Immature natural killer cell (primary cell): ENCODE results near the gene WDR38. TPM values are rescaled to one million over a fixed set of nuclear protein-coding genes. Genes with fewer than 3 reads are reported as not detected.

Experiments used
- DNase-seq, 3 donors: peaks; one replicate each; pipeline ENCODE4 v3.0.0; 2022; ENCODE audit warnings: mixed read lengths in 1 of 3
- H3K27ac Mint-ChIP-seq, 6 donors: one replicate each; pipeline ENCODE4 v1.8.0; 2020; ENCODE audit warnings: mixed read lengths in 6 of 6, mild to moderate bottlenecking in 5 of 6, inconsistent platforms in 4 of 6, moderate library complexity in 3 of 6
- H3K27me3 Mint-ChIP-seq, 3 donors: one replicate each; pipeline ENCODE4 v1.8.0; 2020 to 2021; ENCODE audit warnings: low read depth in 3 of 3, mild to moderate bottlenecking in 3 of 3, mixed read lengths in 3 of 3, moderate library complexity in 3 of 3, inconsistent platforms in 1 of 3
- H3K36me3 Mint-ChIP-seq, 3 donors: one replicate each; pipeline ENCODE4 v1.8.0; 2020; ENCODE audit warnings: mixed read lengths in 3 of 3, inconsistent platforms in 2 of 3, mild to moderate bottlenecking in 2 of 3
- H3K4me1 Mint-ChIP-seq, 2 donors: one replicate each; pipeline ENCODE4 v1.8.0; 2020; ENCODE audit warnings: inconsistent platforms in 2 of 2, mild to moderate bottlenecking in 2 of 2, mixed read lengths in 2 of 2, moderate library complexity in 1 of 2
- H3K4me3 Mint-ChIP-seq, 5 donors: one replicate each; pipeline ENCODE4 v1.8.0; 2020; ENCODE audit warnings: mild to moderate bottlenecking in 5 of 5, mixed read lengths in 5 of 5, inconsistent platforms in 3 of 5, moderate library complexity in 3 of 5
- H3K9me3 Mint-ChIP-seq, 6 donors: one replicate each; pipeline ENCODE4 v1.8.0; 2020; ENCODE audit warnings: mild to moderate bottlenecking in 6 of 6, mixed read lengths in 6 of 6, inconsistent platforms in 4 of 6, moderate library complexity in 3 of 6
- polyA plus RNA-seq, 3 donors: library from polyadenylated mRNA; unstranded; fragments of 300-500 nt; fragmentation: Illumina TruSeq; gene quantifications; one replicate each; pipeline ENCODE4 v1.2.3, GENCODE V29; 2021

The WDR38 gene
- polyA plus RNA-seq, 3 donors from 2014 or later, result not detected

- peaks cover 36 to 39% of the 10 kb centered on the region in 2 donors for H3K4me1 Mint-ChIP-seq
- no peak for DNase-seq
- peaks cover 5 to 19% (median 12%) of the 10 kb centered on the region in 3 donors for H3K36me3 Mint-ChIP-seq
- peaks cover 2 to 6% (median 4%) of the 10 kb centered on the region in 3 donors for H3K27me3 Mint-ChIP-seq
- peak overlapping the region in 2 of 6 donors; percentile 34 to 61 for H3K27ac Mint-ChIP-seq
- no peak overlapping the region for H3K4me3 Mint-ChIP-seq
- H3K9me3 Mint-ChIP-seq, result no peaks in the 10 kb centered on the region
Observed at GRCh38 chr9:124858330-124859046, 5.2 kb downstream of the WDR38 start.

GRCh38 chr9:124859803-124860581, 6.7 kb downstream of the WDR38 start:
- Mint-ChIP-seq H3K9me3 (no peaks in the 10 kb centered on the region), H3K4me1 (peaks cover 37 to 42% of the 10 kb centered on the region in 2 donors), H3K27me3 (peaks cover 2 to 4% (median 4%) of the 10 kb centered on the region in 3 donors), H3K36me3 (peaks cover 5 to 19% (median 12%) of the 10 kb centered on the region in 3 donors), H3K27ac (peak overlapping the region; percentile 89 to 96 (median 92)), H3K4me3 (peak overlapping the region; percentile 94 to 97 (median 95))
- DNase-seq, result no peak

- H3K4me1 Mint-ChIP-seq, result peaks cover 37 to 42% of the 10 kb centered on the region in 2 donors
- H3K27ac Mint-ChIP-seq, result peak overlapping the region; percentile 89 to 96 (median 92)
- peaks cover 5 to 19% (median 12%) of the 10 kb centered on the region in 3 donors for H3K36me3 Mint-ChIP-seq
- H3K9me3 Mint-ChIP-seq, result no peaks in the 10 kb centered on the region
- peaks cover 2 to 4% (median 4%) of the 10 kb centered on the region in 3 donors for H3K27me3 Mint-ChIP-seq
- H3K4me3 Mint-ChIP-seq, result peak overlapping the region; percentile 94 to 97 (median 95)
- DNase-seq, result no peak
Observed at GRCh38 chr9:124860582-124861341, 7.5 kb downstream of the WDR38 start.

DNA sequence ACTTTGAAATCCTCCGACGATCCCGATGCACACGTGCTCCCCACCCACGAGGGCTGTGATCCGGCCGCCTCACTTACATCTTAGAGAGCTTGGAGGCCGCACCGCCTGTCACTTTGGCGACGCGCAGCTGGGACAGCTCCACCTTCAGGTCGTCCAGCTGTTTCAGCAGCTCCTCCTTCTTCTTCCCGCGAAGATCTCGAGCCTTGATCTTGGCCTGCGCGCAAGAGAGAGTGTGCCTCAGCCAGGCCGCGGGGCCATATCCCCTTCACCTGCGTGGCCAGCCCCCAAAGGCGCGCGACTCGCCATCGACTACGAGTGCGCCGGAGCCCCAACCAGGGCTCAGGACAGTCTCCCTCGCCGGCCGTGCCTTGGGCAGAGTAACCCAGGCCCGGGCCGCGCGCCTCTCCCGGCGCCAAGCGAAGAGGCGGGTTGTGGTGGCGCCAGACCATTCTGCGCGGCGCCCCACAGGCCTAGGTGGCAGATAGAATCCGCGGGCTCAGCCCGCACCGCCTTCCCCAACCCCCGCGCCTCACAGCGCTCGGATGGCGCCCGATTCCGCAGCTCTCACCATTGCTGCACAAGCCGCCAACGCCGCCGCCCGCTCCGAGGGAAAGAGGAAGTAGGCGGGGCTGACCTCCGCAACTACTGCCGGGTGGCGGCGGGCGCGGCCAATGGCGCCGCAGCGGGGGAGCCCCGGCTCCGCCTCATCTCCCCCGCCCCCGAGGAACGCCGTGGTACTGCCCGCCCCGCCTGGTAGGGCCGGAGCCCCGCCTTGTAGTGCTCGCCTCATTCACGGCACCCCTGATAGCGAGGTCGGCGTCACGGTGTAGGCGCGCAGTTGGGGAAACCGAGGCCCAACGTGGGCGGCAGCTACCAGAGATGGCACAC, 8.3 kb downstream of the WDR38 start, which contains the start of the genes ARPC5L and RPL35:
ARPC5L (plus strand) TSS at position 789 of the 888 bp plus-strand sequence. CDS start 7,161 bp downstream, outside the sequence.
RPL35 (minus strand) TSS at position 616 of the 888 bp plus-strand sequence; CDS start at position 571, 45 bp downstream.
- peak within 1 kb of the TSS; percentile 94 to 97 (median 95) for H3K4me3 Mint-ChIP-seq
- peaks cover 37 to 42% of the 10 kb centered on the region in 2 donors for H3K4me1 Mint-ChIP-seq
- H3K27me3 Mint-ChIP-seq, result peaks cover 2 to 4% (median 4%) of the 10 kb centered on the region in 3 donors
- H3K9me3 Mint-ChIP-seq, result no peaks in the 10 kb centered on the region
- peak within 1 kb of the TSS; percentile 92 to 98 (median 96) for H3K27ac Mint-ChIP-seq
- DNase-seq, result peak; percentile 94 to 95 (median 95)
- peaks cover 5 to 19% (median 12%) of the 10 kb centered on the region in 3 donors for H3K36me3 Mint-ChIP-seq

DNA sequence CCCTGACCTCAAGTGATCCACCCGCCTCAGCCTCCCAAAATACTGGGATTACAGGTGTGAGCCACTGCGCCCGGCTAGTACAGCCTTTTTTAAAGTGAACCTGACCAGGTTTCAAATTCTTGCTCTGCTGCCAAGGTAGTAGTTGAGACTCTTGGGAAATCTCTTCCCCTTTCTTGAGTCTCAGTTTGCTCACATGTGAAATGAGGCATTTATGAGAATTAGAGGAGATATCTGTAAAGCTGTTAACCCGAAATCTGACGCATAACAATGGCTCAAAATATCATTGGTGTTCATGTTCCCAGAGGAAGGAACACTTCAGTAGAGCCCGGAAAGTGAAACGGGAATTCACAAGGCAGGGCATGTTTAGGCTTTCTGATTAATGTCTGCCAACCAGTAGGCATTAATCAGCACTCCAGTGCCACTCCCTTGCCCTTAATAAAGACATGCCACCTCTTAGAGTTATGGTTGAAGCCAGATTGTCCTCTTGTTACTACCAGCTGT, 10.2 kb downstream of the WDR38 start:
- Mint-ChIP-seq H3K4me3 (peak overlapping the region; percentile 48 to 73 (median 55)), H3K9me3 (no peaks in the 10 kb centered on the region), H3K4me1 (peaks cover 49 to 61% of the 10 kb centered on the region in 2 donors), H3K36me3 (peaks cover 5 to 15% (median 12%) of the 10 kb centered on the region in 3 donors), H3K27ac (peak overlapping the region in 5 of 6 donors; percentile 41 to 80 (median 46)), H3K27me3 (peaks cover 6 to 8% (median 7%) of the 10 kb centered on the region in 3 donors)
- no peak for DNase-seq

- H3K4me1 Mint-ChIP-seq, result peaks cover 54 to 63% of the 10 kb centered on the region in 2 donors
- H3K36me3 Mint-ChIP-seq, result peaks cover 0 to 9% (median 3%) of the 10 kb centered on the region in 3 donors
- peak overlapping the region; percentile 92 to 96 (median 94) for H3K4me3 Mint-ChIP-seq
- peaks cover 21 to 43% (median 28%) of the 10 kb centered on the region in 3 donors for H3K27me3 Mint-ChIP-seq
- peak; percentile 92 to 93 (median 93) for DNase-seq
- no peaks in the 10 kb centered on the region for H3K9me3 Mint-ChIP-seq
- H3K27ac Mint-ChIP-seq, result peak overlapping the region; percentile 97 to 98 (median 98)
Observed at GRCh38 chr9:124868511-124869465, 15.5 kb downstream of the WDR38 start.

DNA sequence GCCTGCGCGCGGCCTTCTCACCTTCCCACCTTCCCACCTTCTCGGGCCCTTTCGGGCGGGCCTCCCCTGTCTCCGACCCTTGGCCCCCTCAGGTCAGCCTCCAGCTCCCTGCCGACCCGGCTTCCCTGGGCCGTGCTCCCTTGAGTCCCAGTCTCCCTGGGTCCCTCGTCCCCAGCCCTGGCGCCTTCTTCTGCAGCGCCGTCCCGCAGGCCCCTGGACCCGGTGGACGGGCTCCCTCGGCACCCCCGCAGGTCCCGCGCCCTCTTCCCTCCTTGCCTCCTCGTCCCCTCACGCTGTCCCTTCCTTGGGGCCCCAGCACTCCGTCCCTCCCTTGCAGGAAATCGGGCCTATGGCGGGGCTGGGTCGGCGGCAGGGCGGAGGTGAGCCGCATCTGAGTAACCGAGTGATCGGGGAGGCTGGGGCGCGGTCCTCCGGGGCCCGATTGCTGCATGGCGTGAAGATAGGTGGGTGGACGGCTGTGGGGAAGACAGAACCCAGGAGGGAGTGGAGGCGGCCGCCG, 16.3 kb downstream of the WDR38 start:
- Mint-ChIP-seq H3K4me1 (peaks cover 61 to 70% of the 10 kb centered on the region in 2 donors), H3K27ac (peak overlapping the region; percentile 97 to 98 (median 98)), H3K9me3 (no peaks in the 10 kb centered on the region), H3K4me3 (peak overlapping the region; percentile 92 to 96 (median 94)), H3K27me3 (peaks cover 21 to 43% (median 28%) of the 10 kb centered on the region in 3 donors), H3K36me3 (peaks cover 0 to 13% (median 3%) of the 10 kb centered on the region in 3 donors)
- DNase-seq, result no peak

- Mint-ChIP-seq H3K4me3 (peak overlapping the region; percentile 92 to 96 (median 94)), H3K4me1 (peaks cover 67 to 76% of the 10 kb centered on the region in 2 donors), H3K36me3 (peaks cover 0 to 19% (median 3%) of the 10 kb centered on the region in 3 donors), H3K27ac (peak overlapping the region; percentile 97 to 98 (median 98)), H3K9me3 (no peaks in the 10 kb centered on the region), H3K27me3 (peaks cover 21 to 43% (median 29%) of the 10 kb centered on the region in 3 donors)
- peak; percentile 90 to 92 (median 92) for DNase-seq
Observed at GRCh38 chr9:124869986-124870560, 16.8 kb downstream of the WDR38 start.

GRCh38 chr9:124870723-124871122, 17.5 kb downstream of the WDR38 start:
- Mint-ChIP-seq H3K27ac (peak overlapping the region; percentile 97 to 98 (median 98)), H3K27me3 (peaks cover 21 to 43% (median 33%) of the 10 kb centered on the region in 3 donors), H3K9me3 (no peaks in the 10 kb centered on the region), H3K4me1 (peaks cover 73 to 82% of the 10 kb centered on the region in 2 donors), H3K36me3 (peaks cover 0 to 25% (median 3%) of the 10 kb centered on the region in 3 donors), H3K4me3 (peak overlapping the region; percentile 92 to 96 (median 94))
- DNase-seq, result no peak

- Mint-ChIP-seq H3K36me3 (peaks cover 0 to 26% (median 3%) of the 10 kb centered on the region in 3 donors), H3K9me3 (no peaks in the 10 kb centered on the region), H3K27ac (peak overlapping the region; percentile 97 to 98 (median 98)), H3K4me3 (peak overlapping the region; percentile 92 to 96 (median 94)), H3K4me1 (peaks cover 77 to 84% of the 10 kb centered on the region in 2 donors), H3K27me3 (peaks cover 21 to 43% (median 33%) of the 10 kb centered on the region in 3 donors)
- DNase-seq, result no peak
Observed at GRCh38 chr9:124871156-124871561, 17.9 kb downstream of the WDR38 start.
